SK-N-MC (cell line): ENCODE measurements around the gene ESYT2.

ENCODE experiments used
- EZH2 ChIP-seq: fragments of 200-600 bp; sonication (generic); IDR thresholded peaks from one replicate; pipeline ENCODE4 v1.6.1; 2017; ENCODE audit warnings: antibody characterized with exemption
- FOXP2 ChIP-seq: optimal IDR thresholded peaks from 2 replicates; pipeline ENCODE3; 2011; ENCODE audit warnings: mild to moderate bottlenecking, moderate library complexity; ENCODE audit not compliant: insufficient read depth; ENCODE audit errors: extremely low read length, control extremely low read depth
- POLR2AphosphoS5 ChIP-seq: IDR thresholded peaks from 2 replicates; pipeline ENCODE4 v1.6.1; 2012; ENCODE audit warnings: mild to moderate bottlenecking, low read depth, low read length, borderline replicate concordance

DNA sequence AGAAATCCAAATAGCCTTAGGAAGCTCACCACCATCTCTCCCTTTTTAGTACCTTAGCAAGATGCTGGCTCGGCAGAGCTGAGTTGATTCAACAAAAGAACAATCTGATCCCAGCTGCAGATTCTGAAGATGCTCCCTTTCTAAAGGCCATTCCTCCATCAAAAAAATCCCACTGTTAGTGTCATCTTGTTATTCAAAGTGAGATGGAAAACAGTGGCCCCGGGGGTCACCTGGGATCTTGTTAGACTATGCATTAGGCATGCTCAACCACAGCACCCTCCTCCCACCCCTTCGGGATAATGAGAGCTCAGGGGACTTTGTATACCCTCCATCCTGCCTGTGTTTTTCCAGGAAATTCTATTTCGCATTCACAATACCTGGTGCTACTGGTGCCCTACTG, 127.1 kb downstream of the ESYT2 start:
- TF ChIP-seq EZH2 = no peak
- TF ChIP-seq FOXP2 = no peak
- TF ChIP-seq POLR2AphosphoS5 = no peak
